Stimulated activated CD8-positive, alpha-beta memory T cell treated with anti-CD3 and anti-CD28 coated beads, Interleukin-4, amount 100 ng/mL, for 4 hours (primary cell): Measurements from ENCODE around the gene TALDO1.
"Not testable (repeated sequence)": the region's sequence is repeated elsewhere in the genome, so short reads cannot be mapped to it uniquely, and the experiment has no call there.

Experiments
- DNase-seq, 2 donors: peaks; one replicate each; pipeline ENCODE4 v3.0.0-alpha.2; 2020; ENCODE audit warnings: low read depth in 2 of 2, low spot score in 1 of 2

Gene TALDO1

GRCh38 chr11:734541-734940 lies 12.7 kb upstream of the TALDO1 start:
- not testable (repeated sequence) for DNase-seq

DNA sequence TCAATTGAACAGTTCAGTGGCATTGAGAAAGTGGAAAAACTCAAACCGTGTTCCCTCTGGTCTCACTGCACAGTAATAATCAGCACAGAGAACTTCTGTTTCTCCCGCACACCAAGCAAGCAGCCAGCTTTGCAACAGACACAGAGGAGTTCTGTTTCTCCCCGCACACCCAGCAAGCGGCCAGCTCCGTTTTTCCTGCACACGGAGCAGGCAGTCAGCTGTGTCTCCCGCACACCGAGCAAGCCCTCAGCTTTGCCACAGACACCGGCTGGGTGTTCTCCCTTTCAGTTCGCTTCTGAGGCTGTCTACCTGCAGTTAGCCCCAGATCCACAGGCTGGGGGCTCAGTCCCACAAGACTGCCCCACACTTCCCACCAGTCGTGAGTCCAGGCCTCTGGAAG lies 9.9 kb upstream of the TALDO1 start:
- no peak for DNase-seq

DNA sequence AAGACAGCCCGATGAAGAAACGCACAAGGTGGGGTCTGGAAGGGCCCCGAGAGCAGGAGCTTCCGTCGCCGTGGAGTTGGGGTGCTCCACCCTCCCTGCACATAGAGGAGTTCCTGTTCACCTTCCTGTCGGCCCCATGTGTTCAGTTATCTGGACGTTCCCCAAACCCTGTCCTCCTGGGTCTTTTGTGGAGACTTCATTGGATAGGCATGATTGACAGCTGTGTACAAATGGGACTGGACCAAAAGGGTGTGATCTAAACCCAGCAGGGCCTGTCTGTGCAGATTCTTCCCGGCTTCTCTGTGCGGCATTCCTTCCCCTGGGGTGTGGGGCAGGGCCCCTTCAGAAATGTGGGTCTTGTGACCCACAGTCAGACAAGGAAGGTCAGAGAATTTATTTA lies 9.4 kb upstream of the TALDO1 start:
- not testable (repeated sequence) for DNase-seq

DNA sequence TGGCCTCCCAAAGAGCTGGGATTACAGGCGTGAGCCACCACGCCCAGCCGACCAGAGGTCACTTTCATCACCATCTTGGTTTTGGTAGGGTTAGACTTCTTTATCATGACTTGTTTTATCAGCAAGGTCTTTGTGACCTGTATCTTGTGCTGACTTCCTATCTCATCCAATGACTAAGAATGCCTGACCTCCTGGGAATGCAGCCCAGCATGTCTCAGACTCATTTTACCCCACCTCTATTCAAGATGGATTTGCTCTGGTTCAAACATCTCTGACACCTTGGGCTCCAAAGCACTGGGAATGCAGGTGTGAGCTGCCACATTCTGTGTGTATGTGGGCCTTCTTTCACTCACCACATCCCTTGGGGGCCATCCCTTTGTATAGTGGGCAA lies 5.1 kb upstream of the TALDO1 start:
- no peak for DNase-seq

- DNase-seq, result no peak
Observed at GRCh38 chr11:742571-743201, 4.6 kb upstream of the TALDO1 start.

DNA sequence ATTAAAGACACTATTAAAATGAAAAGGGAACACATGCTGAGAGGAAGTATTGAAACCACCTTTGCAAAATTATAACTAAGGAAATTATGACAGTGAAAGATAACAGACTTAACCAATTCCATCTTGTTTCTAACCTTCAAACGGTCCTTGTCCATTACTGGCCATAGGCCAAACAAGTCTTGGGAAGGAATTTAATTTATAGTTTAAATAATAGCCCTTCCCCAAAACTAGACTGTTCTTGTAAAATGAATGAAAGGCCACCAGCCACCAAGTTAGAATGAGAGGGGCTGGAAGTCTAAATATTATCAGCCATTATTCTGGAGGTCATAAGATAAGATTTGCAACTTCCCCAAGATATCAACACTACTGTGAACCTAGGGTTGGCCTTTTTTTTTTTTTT lies 1.8 kb upstream of the TALDO1 start:
- DNase-seq, result no peak

DNA sequence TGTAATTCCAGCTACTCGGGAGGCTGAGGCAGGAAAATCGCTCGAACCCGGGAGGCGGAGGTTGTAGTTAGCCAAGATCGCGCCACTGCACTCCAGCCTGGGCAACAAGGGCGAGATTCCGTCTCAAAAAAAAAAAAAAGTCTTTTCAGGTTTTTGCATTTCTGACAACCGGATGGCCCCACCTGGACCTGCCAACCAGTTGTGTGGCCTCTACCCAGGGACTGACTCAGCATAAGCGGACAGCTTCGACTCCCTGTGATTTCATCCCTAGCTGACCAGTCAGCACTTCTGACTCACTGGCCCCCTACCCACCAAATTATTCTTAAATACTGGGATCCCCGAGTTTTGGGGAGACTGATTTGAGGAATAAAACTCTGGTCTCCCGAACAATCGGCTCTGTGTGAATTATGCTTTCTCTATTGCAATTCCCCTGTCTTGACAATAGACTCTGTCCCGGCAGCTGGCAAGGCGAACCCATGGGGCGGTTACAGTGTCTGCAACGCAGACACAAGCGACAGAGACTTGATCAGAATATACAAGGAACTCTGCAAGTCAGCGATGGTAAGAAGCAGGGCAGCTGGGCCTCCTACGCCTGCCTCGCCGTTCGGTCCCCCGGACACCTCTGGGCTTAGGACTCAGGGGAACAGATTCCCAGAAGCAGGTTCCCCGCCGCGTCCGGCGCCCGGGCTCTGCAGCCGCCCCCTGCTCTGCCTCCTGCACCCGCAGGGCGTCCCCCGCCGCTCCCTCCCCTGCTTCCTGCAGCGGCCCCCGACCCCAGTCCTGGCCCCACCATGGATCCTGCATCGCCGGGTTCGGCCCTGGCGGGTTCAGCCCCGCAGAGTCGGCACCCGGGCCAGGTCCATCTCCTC lies 741 bp upstream of the TALDO1 start:
- DNase-seq, result no peak

- no peak for DNase-seq
Observed at GRCh38 chr11:748007-748359, 719 bp downstream of the TALDO1 start.

DNA sequence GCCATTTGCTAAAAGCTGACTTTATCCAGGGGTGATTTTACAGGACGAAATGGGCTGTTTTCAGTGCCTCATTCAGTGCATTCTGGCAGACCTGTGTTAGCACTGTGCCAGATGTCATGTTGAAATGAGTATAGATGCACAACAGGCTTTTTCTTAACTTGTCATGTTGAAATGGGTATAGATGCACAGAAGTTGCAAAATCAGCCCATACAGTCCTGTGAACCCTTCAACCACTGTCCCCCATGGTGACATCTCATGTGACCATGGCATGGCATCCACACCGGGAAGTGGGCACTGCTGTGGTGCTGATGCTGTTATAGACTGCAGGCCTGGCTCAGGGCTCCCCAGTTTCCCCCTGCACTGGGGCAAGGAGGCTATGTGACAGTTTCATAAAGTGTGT lies 2.5 kb downstream of the TALDO1 start:
- no peak for DNase-seq

DNA sequence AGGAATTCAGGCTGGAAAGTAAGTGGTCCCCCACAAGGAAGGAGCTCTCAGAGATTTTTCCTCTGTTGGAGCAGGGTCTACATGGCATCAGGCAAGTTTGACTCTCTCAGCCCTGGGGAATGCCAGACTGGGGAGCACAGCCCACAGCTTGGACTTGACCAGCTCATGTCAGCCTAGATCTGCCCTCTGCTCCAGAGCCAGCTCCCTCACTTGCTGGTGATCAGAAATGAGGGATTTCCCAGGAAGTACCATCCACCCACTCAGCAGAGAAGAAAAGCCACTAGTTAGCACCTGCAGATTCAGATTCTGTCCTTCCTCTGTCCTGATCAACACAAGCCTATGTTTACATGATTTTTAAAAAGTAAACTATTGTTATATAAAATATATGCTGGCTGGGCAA lies 13.0 kb downstream of the TALDO1 start:
- DNase-seq, result no peak

- no peak for DNase-seq
Observed at GRCh38 chr11:761526-762108, 14.4 kb downstream of the TALDO1 start.

DNA sequence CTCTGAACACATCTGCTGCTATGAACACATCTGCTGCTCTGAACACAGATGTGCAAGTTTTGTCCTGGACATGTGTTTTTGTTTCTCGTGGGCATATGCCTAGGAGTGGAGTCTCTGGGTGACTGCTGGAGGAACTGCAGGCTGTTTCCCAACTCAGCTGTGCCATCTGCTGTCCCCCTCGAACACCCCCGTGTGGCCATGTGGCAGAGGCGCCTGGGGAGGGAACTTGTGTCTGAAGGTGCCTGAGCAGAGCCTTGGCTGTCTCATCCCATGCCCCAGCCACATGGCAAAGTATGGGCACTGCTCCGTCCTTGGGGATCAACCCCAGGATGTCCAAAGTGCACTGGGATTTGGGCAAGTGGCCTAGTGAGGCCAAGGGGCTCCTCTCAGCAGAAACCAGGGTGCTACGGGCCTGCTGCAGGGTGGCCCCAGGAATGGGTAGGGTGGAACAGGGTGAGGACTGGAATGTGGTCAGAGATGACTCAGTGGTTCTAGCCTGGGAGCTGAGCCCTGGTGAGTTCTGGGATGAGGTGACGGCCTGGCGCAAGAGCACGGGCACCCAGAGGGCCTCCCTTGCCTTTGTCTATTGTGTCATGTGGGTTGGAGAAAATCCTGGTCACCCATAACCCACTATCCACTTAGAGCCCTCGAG lies 15.3 kb downstream of the TALDO1 start:
- no peak for DNase-seq

DNA sequence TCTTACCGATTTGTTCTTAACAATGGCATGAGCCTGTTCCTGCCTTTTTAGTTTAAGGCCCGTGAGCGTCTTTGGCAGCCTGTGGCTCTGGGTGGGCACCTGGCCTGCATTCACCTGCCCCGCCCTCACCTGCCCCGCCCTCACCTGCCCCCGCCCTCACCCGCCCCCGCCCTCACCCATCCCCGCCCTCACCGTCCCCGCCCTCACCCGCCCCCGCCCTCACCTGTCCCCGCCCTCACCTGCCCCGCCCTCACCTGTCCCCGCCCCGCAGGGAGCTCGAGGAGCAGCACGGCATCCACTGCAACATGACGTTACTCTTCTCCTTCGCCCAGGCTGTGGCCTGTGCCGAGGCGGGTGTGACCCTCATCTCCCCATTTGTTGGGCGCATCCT lies 15.8 kb downstream of the TALDO1 start:
- DNase-seq, result no peak

GRCh38 chr11:763549-764321 lies 16.5 kb downstream of the TALDO1 start:
- DNase-seq, result no peak

GRCh38 chr11:764322-765024 lies 17.2 kb downstream of the TALDO1 start:
- no peak for DNase-seq

GRCh38 chr11:765025-765801 lies 17.9 kb downstream of the TALDO1 start:
- peak in 1 of 2 donors; percentile 23 for DNase-seq

GRCh38 chr11:765802-766091 lies 18.5 kb downstream of the TALDO1 start:
- no peak for DNase-seq

DNA sequence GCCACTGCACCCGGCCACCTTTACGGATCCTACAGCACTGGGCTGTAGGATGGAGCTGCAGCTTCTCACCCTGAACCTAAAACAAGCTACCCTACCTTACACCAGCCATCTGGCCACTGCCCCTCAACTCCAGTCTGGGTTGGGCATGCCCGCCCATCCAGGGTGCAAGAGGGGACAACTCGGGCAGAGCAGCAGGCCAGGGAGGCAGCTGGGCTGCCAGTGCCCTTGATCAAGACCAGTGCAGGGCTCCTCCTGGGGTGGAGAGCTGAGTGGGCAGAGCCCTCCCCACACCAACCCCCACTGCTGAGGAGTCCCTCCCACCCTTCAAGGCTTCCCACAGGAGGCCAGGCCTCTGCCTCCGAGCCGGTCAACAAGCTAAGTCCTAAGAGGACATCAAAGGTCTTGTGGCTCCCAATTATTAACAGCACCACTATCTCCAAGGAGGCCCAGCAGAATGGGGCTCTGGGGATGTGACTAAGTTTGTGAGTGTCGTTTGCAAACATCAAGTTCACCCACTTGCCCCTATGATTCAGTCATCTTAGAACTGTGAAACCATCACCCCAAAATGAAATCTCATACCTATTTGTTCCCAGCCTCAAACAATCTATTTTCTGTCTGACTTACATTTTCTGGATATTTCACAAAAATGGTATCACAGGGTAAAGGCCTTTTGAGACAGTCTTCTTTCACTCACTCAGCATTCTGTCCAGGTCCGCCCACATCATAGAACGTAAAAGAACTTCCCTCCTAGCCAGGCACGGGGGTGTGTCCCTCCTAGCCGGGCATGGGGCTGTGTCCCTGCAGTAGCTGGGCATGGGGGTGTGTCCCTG lies 19.1 kb downstream of the TALDO1 start:
- no peak for DNase-seq

DNA sequence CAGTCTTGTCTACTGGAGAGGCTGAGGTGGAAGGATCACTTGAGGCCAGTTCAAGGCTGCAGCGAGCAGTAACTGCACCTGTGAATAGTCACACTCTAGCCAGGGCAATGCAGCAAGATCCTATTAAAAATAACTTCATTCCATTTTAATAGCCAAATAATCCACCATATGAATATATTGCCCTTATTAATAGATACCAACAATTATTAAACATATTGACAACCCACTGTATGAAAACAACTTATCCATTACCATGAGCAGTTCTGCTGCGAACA lies 19.6 kb downstream of the TALDO1 start:
- no peak for DNase-seq
